Stomach (tissue), 9 donors: Measurements from ENCODE around the gene ANKRD22. TPM values are rescaled to one million over a fixed set of nuclear protein-coding genes. Genes with fewer than 3 reads are reported as not detected.

ENCODE experiments used
- DNase-seq, 2 donors: peaks; one replicate each; pipeline versions ENCODE4 v3.0.0 to v3.0.0-alpha.2; 2013 to 2019
- H3K27ac ChIP-seq, 5 donors: fragments of 200-600 bp in 4 of 5; sonication (generic) in 4 of 5; one replicate each; pipeline ENCODE4 v1.5.1; 2013 to 2019; ENCODE audit warnings: mild to moderate bottlenecking in 1 of 5, moderate library complexity in 1 of 5
- H3K27me3 ChIP-seq, 3 donors: fragments of 200-600 bp; sonication (generic); one replicate each; pipeline ENCODE4 v1.5.1; 2017 to 2019; ENCODE audit warnings: mixed run types in 1 of 3
- H3K36me3 ChIP-seq, 4 donors: fragments of 200-600 bp; sonication (generic); 1 replicate in 3 of 4; 2 replicates in 1 of 4; pipeline ENCODE4 v1.5.1; 2016 to 2019
- H3K4me1 ChIP-seq, 4 donors: fragments of 200-600 bp; sonication (generic); one replicate each; pipeline ENCODE4 v1.5.1; 2016 to 2019
- H3K4me3 ChIP-seq, 4 donors: fragments of 200-600 bp; sonication (generic) in 3 of 4; one replicate each; pipeline ENCODE4 v1.5.1; 2016 to 2019; ENCODE audit warnings: mild to moderate bottlenecking in 1 of 4
- H3K9me3 ChIP-seq, 4 donors: fragments of 200-600 bp; sonication (generic); one replicate each; pipeline ENCODE4 v1.5.1; 2016 to 2019
- EP300 ChIP-seq: sonication (generic); formaldehyde crosslinking; IDR thresholded peaks from one replicate; pipeline ENCODE4 v1.6.1; 2017; ENCODE audit warnings: antibody characterized with exemption
- POLR2A ChIP-seq, 4 donors: fragments of 450-650 bp; IDR thresholded peaks; one replicate each; pipeline ENCODE4 v1.6.1; 2016; ENCODE audit warnings: antibody characterized with exemption in 4 of 4, control low read depth in 2 of 4, mild to moderate bottlenecking in 1 of 4, moderate library complexity in 1 of 4
- POLR2AphosphoS5 ChIP-seq, 3 donors: sonication (generic); formaldehyde crosslinking; IDR thresholded peaks; one replicate each; pipeline ENCODE4 v1.6.1; 2016; ENCODE audit warnings: antibody characterized with exemption in 3 of 3
- WGBS, 5 donors: extraction: QIAGEN DNeasy Blood & Tissue Kit in 3 of 5; methylation state at CpG; one replicate each; pipeline versions ENCODE4 v1.1.5 to v1.1.7; 2013 to 2018; 5-methylcytosine and 5-hydroxymethylcytosine counted together
- intact Hi-C: fragments of 100-400 bp; cut with DNase I; formaldehyde crosslinking; loops from one replicate; pipeline ENCODE4 v1.15.1; 2023; ENCODE audit warnings: low total_unique reads
- polyA plus RNA-seq, 3 donors: library from polyadenylated mRNA; stranded (reverse); fragments of 200-250 nt; gene quantifications; one replicate each; pipeline ENCODE4 v1.2.3, GENCODE V29; 2013
- total RNA-seq, 5 donors: library from RNA; depleted of rRNA; stranded (reverse); fragments of >200 nt; gene quantifications; one replicate each; pipeline versions ENCODE4 v1.1.0 to v1.2.3, GENCODE V29; 2014 to 2016
- TF ChIP-seq, protein P1 (sequence below), 7 experiments: fragments of 450-650 bp in 4 of 7; fragments of 200-600 bp in 3 of 7; sonication (generic) in 3 of 7; IDR thresholded peaks; one replicate each; pipeline ENCODE4 v1.5.1; 2016 to 2019; ENCODE audit warnings: antibody characterized with exemption in 7 of 7, control low read depth in 2 of 7, mild to moderate bottlenecking in 1 of 7
- donor health status: healthy with polysubstance abuse.
- donor health status: Bipolar disorder and iron deficiency.
- donor health status: healthy.

The ANKRD22 gene
- total and polyA plus RNA-seq, 8 donors: 6.4 to 63.9 (median 36.4) TPM

DNA sequence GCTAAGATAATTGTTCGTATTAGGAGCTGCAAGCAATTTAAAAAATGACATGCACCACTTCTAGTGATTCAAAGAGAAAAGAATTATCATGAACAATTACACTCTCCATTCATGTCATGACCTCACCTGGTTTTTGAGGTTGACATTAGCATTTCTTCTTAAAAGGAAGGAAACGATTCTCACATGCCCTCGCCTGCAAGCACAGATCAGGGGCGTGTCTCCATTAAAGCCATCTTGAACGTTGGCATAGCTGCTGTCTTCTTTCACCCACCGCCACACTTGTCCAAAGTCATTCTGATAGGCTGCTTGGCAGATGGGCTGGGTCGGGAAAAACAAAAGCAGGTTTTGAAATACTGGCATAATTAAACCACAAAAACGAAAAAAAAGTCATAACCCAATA, 19.9 kb downstream of the ANKRD22 start:
- peak in 1 of 2 donors; percentile 46 for DNase-seq
- Histone ChIP-seq H3K27ac (no peak overlapping the region), H3K9me3 (no peaks in the 10 kb centered on the region), H3K4me1 (peaks cover 0 to 47% (median 23%) of the 10 kb centered on the region in 4 donors), H3K27me3 (no peaks in the 10 kb centered on the region), H3K36me3 (peaks cover 0 to 44% (median 14%) of the 10 kb centered on the region in 4 donors), H3K4me3 (no peak overlapping the region)
- WGBS, 5 donors: 69 to 81% (median 78%) methylated on average over 8 of the region's 8 CpGs
- intact Hi-C loops: loop anchor here (10.0 kb wide), 1 partner anchor 53 kb away; the partner anchor contains the start of gene STAMBPL1
- TF ChIP-seq POLR2AphosphoS5 (IDR thresholded peaks at IDR 0.05) (no peak), EP300 (no peak), POLR2A (IDR thresholded peaks at IDR 0.05) (no peak)
- TF ChIP-seq, protein P1, sequence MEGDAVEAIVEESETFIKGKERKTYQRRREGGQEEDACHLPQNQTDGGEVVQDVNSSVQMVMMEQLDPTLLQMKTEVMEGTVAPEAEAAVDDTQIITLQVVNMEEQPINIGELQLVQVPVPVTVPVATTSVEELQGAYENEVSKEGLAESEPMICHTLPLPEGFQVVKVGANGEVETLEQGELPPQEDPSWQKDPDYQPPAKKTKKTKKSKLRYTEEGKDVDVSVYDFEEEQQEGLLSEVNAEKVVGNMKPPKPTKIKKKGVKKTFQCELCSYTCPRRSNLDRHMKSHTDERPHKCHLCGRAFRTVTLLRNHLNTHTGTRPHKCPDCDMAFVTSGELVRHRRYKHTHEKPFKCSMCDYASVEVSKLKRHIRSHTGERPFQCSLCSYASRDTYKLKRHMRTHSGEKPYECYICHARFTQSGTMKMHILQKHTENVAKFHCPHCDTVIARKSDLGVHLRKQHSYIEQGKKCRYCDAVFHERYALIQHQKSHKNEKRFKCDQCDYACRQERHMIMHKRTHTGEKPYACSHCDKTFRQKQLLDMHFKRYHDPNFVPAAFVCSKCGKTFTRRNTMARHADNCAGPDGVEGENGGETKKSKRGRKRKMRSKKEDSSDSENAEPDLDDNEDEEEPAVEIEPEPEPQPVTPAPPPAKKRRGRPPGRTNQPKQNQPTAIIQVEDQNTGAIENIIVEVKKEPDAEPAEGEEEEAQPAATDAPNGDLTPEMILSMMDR (IDR thresholded peaks at IDR 0.05): no peak

DNA sequence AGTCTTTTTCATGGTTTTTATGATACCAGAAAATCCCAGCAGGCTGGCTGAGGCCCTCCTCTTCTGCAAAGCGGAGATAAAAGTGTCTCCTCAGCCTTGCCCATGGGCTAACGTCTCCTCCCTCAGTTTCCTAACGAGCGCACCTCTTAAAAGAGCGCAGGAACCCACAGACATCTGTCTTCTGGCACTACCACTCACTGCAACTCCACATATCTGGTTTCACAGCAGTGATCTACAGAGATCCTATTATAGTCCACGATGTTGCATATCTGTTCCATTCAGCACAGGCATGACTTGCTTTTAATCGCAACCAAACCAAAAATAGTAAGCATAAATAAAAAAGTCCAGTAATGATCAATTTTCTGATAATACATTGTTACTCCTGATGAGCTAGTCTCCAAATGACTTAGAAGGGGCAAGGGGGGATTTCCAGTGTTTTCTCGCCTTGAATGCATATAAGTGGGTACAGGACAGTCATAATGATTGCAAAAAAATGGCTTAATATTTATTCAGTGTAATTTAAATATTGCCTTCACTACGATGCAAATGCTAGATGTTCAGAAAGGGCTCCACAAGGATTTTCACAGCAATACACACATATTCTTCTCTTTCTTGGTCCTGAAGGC, 20.9 kb downstream of the ANKRD22 start:
- TF ChIP-seq EP300 (no peak), POLR2A (IDR thresholded peaks at IDR 0.05) (no peak), POLR2AphosphoS5 (IDR thresholded peaks at IDR 0.05) (no peak)
- TF ChIP-seq, protein P1 (IDR thresholded peaks at IDR 0.05): no peak
- H3K36me3 ChIP-seq: peaks cover 0 to 54% (median 17%) of the 10 kb centered on the region in 4 donors
- peaks cover 0 to 37% (median 16%) of the 10 kb centered on the region in 4 donors for H3K4me1 ChIP-seq
- H3K27ac ChIP-seq: no peak overlapping the region
- H3K4me3 ChIP-seq: no peak overlapping the region
- intact Hi-C loops: loop anchor here (10.0 kb wide), 1 partner anchor 54 kb away; the partner anchor contains the start of gene STAMBPL1
- 81 to 87% (median 82%) methylated on average over 9 of the region's 9 CpGs for WGBS, 5 donors
- H3K27me3 ChIP-seq: no peaks in the 10 kb centered on the region
- no peaks in the 10 kb centered on the region for H3K9me3 ChIP-seq
- DNase-seq: no peak

DNA sequence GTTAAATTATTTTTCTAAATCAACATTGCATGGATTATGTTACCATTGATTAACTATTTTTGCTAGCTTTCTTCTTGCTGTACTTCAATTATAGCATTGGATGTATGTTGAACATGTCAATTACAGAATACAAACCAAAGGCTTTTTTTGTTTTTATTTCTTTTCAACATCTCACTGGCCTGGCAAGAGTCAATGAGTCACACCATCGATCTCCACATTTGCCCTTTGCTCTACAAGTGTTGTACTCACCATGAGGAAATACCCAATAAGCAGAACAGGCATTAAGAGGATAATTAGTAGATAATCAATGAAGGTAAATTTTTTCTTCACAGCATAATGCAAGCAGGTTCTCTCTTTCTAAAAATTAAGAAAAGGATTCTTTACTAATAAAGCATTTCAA, 23.3 kb downstream of the ANKRD22 start:
- Histone ChIP-seq H3K27me3 (no peaks in the 10 kb centered on the region), H3K27ac (no peak overlapping the region), H3K9me3 (no peaks in the 10 kb centered on the region), H3K36me3 (peaks cover 3 to 71% (median 23%) of the 10 kb centered on the region in 4 donors), H3K4me3 (no peak overlapping the region), H3K4me1 (peaks cover 0 to 13% (median 6%) of the 10 kb centered on the region in 4 donors)
- whole genome bisulfite sequencing, 5 donors: 21 to 49% (median 39%) methylated on average over 1 of the region's 1 CpG
- intact Hi-C loops: no loop called here
- no peak for TF ChIP-seq POLR2AphosphoS5 (IDR thresholded peaks at IDR 0.05)
- DNase-seq: no peak

DNA sequence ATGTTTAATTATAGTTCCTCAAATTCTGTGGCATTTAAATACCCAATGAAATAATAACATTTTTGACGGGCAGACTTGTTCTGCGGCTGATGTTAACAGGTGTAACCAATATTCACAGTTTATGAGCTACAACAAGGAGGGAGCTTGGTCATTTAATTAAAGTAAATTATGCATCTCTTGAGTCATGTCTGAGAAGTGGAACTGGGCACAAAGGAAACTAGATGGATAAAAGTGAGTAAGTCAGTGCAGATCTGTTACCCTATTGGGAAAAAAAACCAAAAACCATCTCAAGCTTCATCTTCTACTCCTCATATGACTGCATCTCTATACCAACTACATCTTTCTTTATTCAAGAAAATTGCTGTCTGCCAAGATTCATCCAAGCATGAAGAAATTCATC, 24.0 kb downstream of the ANKRD22 start:
- peaks cover 0 to 7% (median under 1%) of the 10 kb centered on the region in 4 donors for H3K4me1 ChIP-seq
- WGBS, 5 donors: 93 to 97% (median 96%) methylated on average over 2 of the region's 2 CpGs
- no peak for TF ChIP-seq EP300
- no peak for TF ChIP-seq POLR2A (IDR thresholded peaks at IDR 0.05)
- no peak for TF ChIP-seq POLR2AphosphoS5 (IDR thresholded peaks at IDR 0.05)
- TF ChIP-seq, protein P1 (IDR thresholded peaks at IDR 0.05): no peak
- no peaks in the 10 kb centered on the region for H3K9me3 ChIP-seq
- H3K27me3 ChIP-seq: no peaks in the 10 kb centered on the region
- no peak overlapping the region for H3K27ac ChIP-seq
- intact Hi-C loops: no loop called here
- no peak for DNase-seq
- H3K4me3 ChIP-seq: no peak overlapping the region
- H3K36me3 ChIP-seq: peaks cover 3 to 77% (median 25%) of the 10 kb centered on the region in 4 donors

DNA sequence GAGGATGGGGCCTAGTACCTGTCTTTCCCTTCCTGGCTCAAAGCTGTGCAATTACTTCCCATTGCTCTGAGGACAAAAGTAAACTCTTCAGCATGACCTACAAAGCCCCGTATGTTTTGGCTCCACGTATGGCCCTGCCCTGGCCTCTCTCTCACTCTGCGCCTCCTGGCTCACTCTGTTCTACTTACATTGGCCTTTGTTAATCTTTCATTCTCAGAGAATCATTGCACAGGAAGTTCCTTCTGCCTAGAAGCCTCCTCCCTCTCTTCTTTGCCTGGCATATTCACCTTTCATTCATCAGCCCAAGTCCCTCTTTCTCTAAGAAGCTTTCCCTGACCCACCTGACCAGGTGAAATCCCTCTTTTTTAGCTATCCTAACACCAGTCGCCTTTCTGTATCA, 25.3 kb downstream of the ANKRD22 start:
- no peak for DNase-seq
- Histone ChIP-seq H3K36me3 (peaks cover 3 to 74% (median 28%) of the 10 kb centered on the region in 4 donors), H3K9me3 (no peaks in the 10 kb centered on the region), H3K27me3 (no peaks in the 10 kb centered on the region), H3K4me3 (no peak overlapping the region), H3K4me1 (no peaks in the 10 kb centered on the region), H3K27ac (no peak overlapping the region)
- TF ChIP-seq, protein P1 (IDR thresholded peaks at IDR 0.05): no peak
- TF ChIP-seq EP300: no peak
- TF ChIP-seq POLR2AphosphoS5 (IDR thresholded peaks at IDR 0.05): no peak
- TF ChIP-seq POLR2A (IDR thresholded peaks at IDR 0.05): no peak
- intact Hi-C loops: no loop called here
- WGBS, 5 donors: 55 to 74% (median 64%) methylated on average over 4 of the region's 4 CpGs
